Common myeloid progenitor, CD34-positive (primary cell): Measurements from ENCODE around the gene SPCS2.

Experiments used
- CTCF ChIA-PET: fragments of 350-600 bp; sonication (Branson Sonifier 250); formaldehyde crosslinking; loops from one replicate; lab custom pipeline; 2021; ENCODE audit warnings: antibody characterized with exemption; lab: Charles Lee
- POLR2A ChIA-PET: fragments of 350-600 bp; sonication (Branson Sonifier 250); formaldehyde crosslinking; loops from one replicate; lab custom pipeline; 2021; ENCODE audit warnings: antibody characterized with exemption; lab: Charles Lee
- DNase-seq, 3 donors: peaks; one replicate each; pipeline versions ENCODE4 v3.0.0 to v3.0.0-alpha.2; 2013
- H3K27ac ChIP-seq, 2 experiments: 1 replicate in 1 of 2; 2 replicates in 1 of 2; pipeline ENCODE4 v1.7.0; 2013; ENCODE audit warnings: inconsistent platforms in 2 of 2, low read length in 2 of 2, mild to moderate bottlenecking in 2 of 2, low read depth in 1 of 2, moderate library complexity in 1 of 2; ENCODE audit not compliant: severe bottlenecking in 2 of 2, insufficient read depth in 1 of 2, poor library complexity in 1 of 2
- H3K27me3 ChIP-seq, 5 experiments: replicated peaks in 2 of 5; 1 replicate in 3 of 5; 2 replicates in 2 of 5; pipeline versions ENCODE4 v1.6.1 to v1.7.0; 2013; ENCODE audit warnings: low read length in 4 of 5, mild to moderate bottlenecking in 2 of 5, moderate library complexity in 2 of 5, inconsistent platforms in 1 of 5; ENCODE audit not compliant: insufficient read depth in 5 of 5, control insufficient read depth in 4 of 5
- H3K36me3 ChIP-seq, 4 experiments: 1 replicate in 2 of 4; 2 replicates in 2 of 4; pipeline versions ENCODE4 v1.6.1 to v1.7.0; 2013; ENCODE audit warnings: low read length in 3 of 4, control low read depth in 1 of 4, mild to moderate bottlenecking in 1 of 4; ENCODE audit not compliant: control insufficient read depth in 4 of 4, insufficient read depth in 4 of 4
- H3K4me1 ChIP-seq, 4 experiments: 1 replicate in 3 of 4; 2 replicates in 1 of 4; pipeline versions ENCODE4 v1.6.1 to v1.7.1; 2013; ENCODE audit warnings: low read length in 3 of 4, mild to moderate bottlenecking in 3 of 4, control low read depth in 1 of 4, inconsistent platforms in 1 of 4, moderate library complexity in 1 of 4; ENCODE audit not compliant: control insufficient read depth in 4 of 4, insufficient read depth in 4 of 4; ENCODE audit errors: control extremely low read depth in 1 of 4
- H3K4me3 ChIP-seq, 7 experiments: 1 replicate in 4 of 7; 2 replicates in 3 of 7; pipeline versions ENCODE4 v1.5.1 to v1.7.0; 2013; ENCODE audit warnings: mild to moderate bottlenecking in 7 of 7, low read length in 6 of 7, moderate library complexity in 6 of 7, inconsistent platforms in 2 of 7, low read depth in 2 of 7, control low read depth in 1 of 7; ENCODE audit not compliant: insufficient read depth in 4 of 7, control insufficient read depth in 1 of 7; ENCODE audit errors: extremely low read depth in 1 of 7
- H3K9me3 ChIP-seq, 5 experiments: 1 replicate in 4 of 5; 2 replicates in 1 of 5; pipeline versions ENCODE4 v1.6.1 to v1.7.1; 2013; ENCODE audit warnings: low read length in 4 of 5, mild to moderate bottlenecking in 2 of 5, inconsistent platforms in 1 of 5, low read depth in 1 of 5, moderate library complexity in 1 of 5; ENCODE audit not compliant: control insufficient read depth in 4 of 5, insufficient read depth in 2 of 5; ENCODE audit errors: control extremely low read depth in 1 of 5
- WGBS: methylation state at CpG from one replicate; pipeline ENCODE4 v1.1.5; 2013; ENCODE audit not compliant: insufficient coverage; 5-methylcytosine and 5-hydroxymethylcytosine counted together

Gene SPCS2

DNA sequence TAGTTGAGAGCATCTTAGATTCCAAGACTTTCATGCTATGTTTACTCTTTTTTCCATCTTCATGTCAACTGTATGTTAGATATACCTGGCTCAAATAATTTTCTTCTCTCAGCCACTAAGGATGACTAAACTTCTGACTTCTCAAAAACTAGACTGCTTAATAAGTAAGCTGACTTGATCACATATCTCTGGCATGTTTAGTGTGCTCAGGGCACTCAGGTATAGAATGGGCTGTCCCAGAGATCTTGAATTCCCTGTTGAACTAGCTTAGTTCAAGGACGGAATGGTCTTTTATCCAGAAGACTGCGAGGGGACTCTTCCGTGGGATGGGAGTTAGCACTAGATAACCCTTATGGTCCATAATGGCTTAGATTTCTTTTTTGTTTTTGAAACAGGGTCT lies 52.6 kb downstream of the SPCS2 start:
- POLR2A ChIA-PET = no interaction called here
- peaks cover 13 to 38% (median 25%) of the 10 kb centered on the region in 4 experiments for H3K36me3 ChIP-seq
- DNase-seq = no peak
- CTCF ChIA-PET = interaction anchor here (1.5 to 1.9 kb wide), 3 partner anchors 10 to 73 kb away, joined by 3 to 6 read pairs (median 4); no protein-coding TSS in a partner anchor
- no peaks in the 10 kb centered on the region for H3K4me1 ChIP-seq
- H3K27me3 ChIP-seq = no peaks in the 10 kb centered on the region
- 97% methylated on average over 3 of the region's 3 CpGs for WGBS
- no peak overlapping the region for H3K4me3 ChIP-seq
- no peak overlapping the region for H3K27ac ChIP-seq
- no peaks in the 10 kb centered on the region for H3K9me3 ChIP-seq

DNA sequence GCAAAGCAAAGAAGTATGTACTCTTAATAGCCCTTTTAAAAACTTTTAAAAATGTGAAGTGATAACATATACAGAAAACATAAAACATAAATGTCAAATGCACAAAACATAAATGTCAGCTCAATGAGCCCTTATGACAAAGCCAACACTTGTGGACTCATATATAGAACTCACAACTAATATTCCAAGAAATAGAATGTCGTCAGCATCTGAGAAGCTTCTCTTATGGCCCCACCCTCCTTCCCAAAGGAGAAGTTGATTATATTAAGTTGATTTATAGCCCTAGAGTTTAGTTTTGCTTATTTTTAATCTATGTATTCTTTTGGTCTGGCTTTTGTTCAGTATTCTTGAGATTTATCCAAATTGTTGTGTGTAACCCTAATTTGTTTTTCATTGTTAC lies 53.5 kb downstream of the SPCS2 start:
- DNase-seq = no peak
- Histone ChIP-seq H3K27me3 (no peaks in the 10 kb centered on the region), H3K4me1 (no peaks in the 10 kb centered on the region), H3K9me3 (no peaks in the 10 kb centered on the region), H3K27ac (no peak overlapping the region), H3K36me3 (peaks cover 12 to 41% (median 30%) of the 10 kb centered on the region in 4 experiments), H3K4me3 (no peak overlapping the region)
- CTCF ChIA-PET = interaction anchor here (1.5 to 1.9 kb wide), 3 partner anchors 9 to 74 kb away, joined by 3 to 6 read pairs (median 4); no protein-coding TSS in a partner anchor
- POLR2A ChIA-PET = no interaction called here
- WGBS = no CpG with 5 or more reads among the region's 1 CpG

DNA sequence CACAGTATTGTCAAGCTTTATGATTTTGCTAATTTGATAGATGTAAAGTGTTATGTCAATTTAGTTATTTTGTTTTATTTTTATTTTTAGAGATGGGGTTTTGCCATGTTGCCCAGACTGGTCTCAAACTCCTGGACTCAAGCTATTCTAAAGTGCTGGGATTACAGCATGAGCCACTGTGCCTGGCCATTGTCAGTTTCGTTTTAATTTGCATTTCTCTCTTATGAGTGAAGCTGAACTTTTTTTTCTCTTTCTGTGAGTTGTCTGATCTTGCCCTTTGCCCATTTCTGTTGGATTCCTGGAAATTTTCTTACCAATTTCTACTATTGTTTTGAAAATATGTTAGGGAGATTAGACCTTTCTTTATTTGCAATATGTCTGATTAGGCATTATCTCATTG lies 55.1 kb downstream of the SPCS2 start:
- CTCF ChIA-PET = no interaction called here
- peaks cover 14 to 45% (median 39%) of the 10 kb centered on the region in 4 experiments for H3K36me3 ChIP-seq
- no peak for DNase-seq
- no peak overlapping the region for H3K27ac ChIP-seq
- POLR2A ChIA-PET = interaction anchor here (0.6 kb wide), 1 partner anchor 11 kb away, joined by 5 read pairs; no protein-coding TSS in a partner anchor
- H3K4me1 ChIP-seq = no peaks in the 10 kb centered on the region
- no peaks in the 10 kb centered on the region for H3K27me3 ChIP-seq
- H3K4me3 ChIP-seq = no peak overlapping the region
- WGBS = 100% methylated on average over 1 of the region's 1 CpG
- no peaks in the 10 kb centered on the region for H3K9me3 ChIP-seq

DNA sequence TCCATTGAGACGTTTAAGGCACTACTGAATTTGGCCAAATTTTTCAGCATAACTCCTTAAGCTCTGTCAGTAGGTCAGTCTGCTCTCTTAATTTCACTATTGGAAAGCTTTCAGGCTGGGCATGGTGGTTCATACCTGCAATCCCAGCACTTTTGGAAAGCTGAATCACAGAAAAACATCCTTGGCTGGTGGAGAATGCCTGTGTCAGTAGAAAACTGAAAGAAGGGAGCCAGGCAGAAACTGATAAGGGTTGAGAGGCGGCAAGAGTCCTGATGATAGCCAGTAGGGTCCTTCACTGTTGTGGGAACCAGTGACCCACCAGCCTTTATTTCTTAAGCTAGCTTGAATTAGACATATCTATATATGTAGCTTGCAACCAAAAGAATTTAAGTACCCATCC lies 62.3 kb downstream of the SPCS2 start:
- H3K27me3 ChIP-seq = no peaks in the 10 kb centered on the region
- H3K27ac ChIP-seq = no peak overlapping the region
- ChIA-PET POLR2A (no interaction called here), CTCF (interaction anchor here (1.1 to 2.5 kb wide), 3 partner anchors 9 to 349 kb away, joined by 3 to 8 read pairs (median 4); no protein-coding TSS in a partner anchor)
- no peak for DNase-seq
- peaks cover 17 to 60% (median 39%) of the 10 kb centered on the region in 4 experiments for H3K36me3 ChIP-seq
- no peaks in the 10 kb centered on the region for H3K9me3 ChIP-seq
- WGBS = 100% methylated on average over 1 of the region's 2 CpGs
- no peak overlapping the region for H3K4me3 ChIP-seq
- no peaks in the 10 kb centered on the region for H3K4me1 ChIP-seq

DNA sequence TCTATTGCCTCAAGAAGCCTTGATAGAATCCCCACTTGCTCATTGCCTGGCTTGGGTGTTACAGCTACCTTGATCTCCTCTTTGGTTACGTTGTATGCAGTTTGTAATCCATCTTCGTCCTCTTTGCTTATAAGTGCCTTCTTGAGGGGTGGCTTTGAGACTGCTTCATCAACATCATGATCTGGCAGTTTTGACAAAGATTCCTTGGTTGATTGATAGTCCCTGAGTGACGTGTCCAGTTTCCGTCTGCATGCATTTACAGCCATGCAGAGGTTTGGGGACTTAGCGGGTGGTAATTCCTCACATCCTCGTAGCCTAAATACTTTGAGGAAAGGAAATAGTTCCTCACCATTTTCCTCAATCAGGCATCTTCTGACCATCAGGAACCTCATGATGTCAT lies 62.8 kb downstream of the SPCS2 start:
- POLR2A ChIA-PET = no interaction called here

DNA sequence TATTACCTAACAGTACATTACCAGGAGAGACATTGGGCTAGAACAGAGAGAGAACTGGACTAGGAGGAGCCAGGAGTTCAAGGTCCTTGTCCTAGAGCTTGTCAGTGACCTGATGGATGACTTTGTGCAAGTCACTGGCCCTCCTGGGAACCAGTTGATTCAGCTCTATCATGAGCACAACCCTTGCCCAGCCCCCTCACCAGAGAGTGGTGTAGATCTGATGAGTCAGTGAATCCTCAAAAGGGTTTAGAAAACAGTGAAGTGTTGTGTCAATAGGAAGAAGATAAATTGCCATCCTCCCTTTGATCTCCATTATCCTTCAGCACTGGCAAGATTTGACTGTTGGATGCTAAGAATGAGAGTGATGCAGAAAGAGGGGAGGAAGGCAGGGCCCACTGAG lies 64.0 kb downstream of the SPCS2 start:
- Histone ChIP-seq H3K27ac (no peak overlapping the region), H3K4me1 (no peaks in the 10 kb centered on the region), H3K4me3 (no peak overlapping the region), H3K36me3 (peaks cover 10 to 43% (median 27%) of the 10 kb centered on the region in 4 experiments), H3K9me3 (no peaks in the 10 kb centered on the region), H3K27me3 (no peaks in the 10 kb centered on the region)
- DNase-seq = no peak
- POLR2A ChIA-PET = no interaction called here
- CTCF ChIA-PET = interaction anchor here (1.0 to 2.5 kb wide), 2 partner anchors 10 to 19 kb away, joined by 3 to 8 read pairs; no protein-coding TSS in a partner anchor

More for the DNA sequence above, 62.8 kb downstream of the SPCS2 start:
- Histone ChIP-seq H3K4me3 (no peak overlapping the region), H3K36me3 (peaks cover 12 to 55% (median 36%) of the 10 kb centered on the region in 4 experiments), H3K27ac (no peak overlapping the region), H3K4me1 (no peaks in the 10 kb centered on the region), H3K9me3 (no peaks in the 10 kb centered on the region), H3K27me3 (no peaks in the 10 kb centered on the region)
- CTCF ChIA-PET = interaction anchor here (1.0 to 2.5 kb wide), 4 partner anchors 9 to 348 kb away, joined by 3 to 8 read pairs (median 4); no protein-coding TSS in a partner anchor
- 98% methylated on average over 6 of the region's 6 CpGs for WGBS
- no peak for DNase-seq

DNA sequence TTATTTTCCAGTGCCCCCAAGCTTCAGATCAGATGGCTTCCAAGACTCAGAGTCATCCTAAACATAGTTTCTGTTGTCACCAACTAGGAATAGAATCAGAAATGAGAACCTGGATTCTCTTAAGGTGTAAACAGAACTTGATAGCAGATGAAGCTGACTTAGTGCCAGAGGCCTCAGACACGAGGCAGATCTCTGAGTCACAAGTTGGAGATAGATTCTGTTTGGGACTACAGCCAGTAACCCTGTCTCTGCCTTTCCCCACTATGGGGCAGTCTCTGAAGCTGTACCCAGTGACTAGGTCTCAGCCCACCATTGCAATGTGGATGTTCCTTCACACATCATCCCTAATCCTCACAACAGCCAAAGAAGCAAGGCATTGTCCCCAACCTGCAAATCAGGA lies 65.1 kb downstream of the SPCS2 start:
- Histone ChIP-seq H3K27me3 (no peaks in the 10 kb centered on the region), H3K9me3 (peaks cover 0 to 4% (median 0%) of the 10 kb centered on the region in 5 experiments), H3K4me1 (no peaks in the 10 kb centered on the region), H3K4me3 (no peak overlapping the region), H3K27ac (no peak overlapping the region), H3K36me3 (peaks cover 9 to 36% (median 20%) of the 10 kb centered on the region in 4 experiments)
- 50% methylated on average over 1 of the region's 1 CpG for WGBS
- DNase-seq = no peak
- POLR2A ChIA-PET = no interaction called here
- CTCF ChIA-PET = interaction anchor here (1.0 kb wide), 1 partner anchor 9 kb away, joined by 3 read pairs; no protein-coding TSS in a partner anchor
